ENCODE measurements around the gene MYD88. TPM values are rescaled to one million over a fixed set of nuclear protein-coding genes. Genes with fewer than 3 reads are reported as not detected.

The MYD88 gene
- 12.8 and 13.1 TPM in 2 replicates for total RNA-seq

GRCh38 chr3:38138349-38139190 lies at the start of gene MYD88:
Gene MYD88 (plus strand): TSS chr3:38138661. CDS start chr3:38138701, 40 bp downstream.

GRCh38 chr3:38136777-38137614 lies 1.5 kb upstream of the MYD88 start, which contains the start of gene ACAA1:
Gene ACAA1 (minus strand): TSS chr3:38137127. CDS start chr3:38137035, 92 bp downstream.

GRCh38 chr3:38164952-38165721 lies 26.7 kb downstream of the MYD88 start, which contains the start of gene OXSR1:
Gene OXSR1 (plus strand): TSS chr3:38165537. CDS start chr3:38165877, 340 bp downstream.

Small RNAs within 50 kb of the gene (small RNA-seq; reads per million reads assigned to genes)
- gene RF00019, result not detected

Other genes starting within 250 kb of the MYD88 start
- 5.3 and 6.9 TPM in 2 replicates for gene VILL, start 147.9 kb upstream of the MYD88 start, total RNA-seq
- 18.0 and 22.3 TPM in 2 replicates for gene PLCD1, start 109.0 kb upstream of the MYD88 start, total RNA-seq
- 0.14 TPM in 1 of 2 replicates, not detected in the other for gene DLEC1, start 99.5 kb upstream of the MYD88 start, total RNA-seq
- 24.6 and 26.1 TPM in 2 replicates for gene ACAA1, start 1.5 kb upstream of the MYD88 start, total RNA-seq
- 56.5 and 60.2 TPM in 2 replicates for gene OXSR1, start 26.9 kb downstream of the MYD88 start, total RNA-seq
- gene SLC22A13, start 127.2 kb downstream of the MYD88 start, total RNA-seq, result 0.22 and 0.27 TPM in 2 replicates
- 0.13 TPM in 1 of 2 replicates, not detected in the other for gene SLC22A14, start 143.6 kb downstream of the MYD88 start, total RNA-seq
- 4.0 and 6.4 TPM in 2 replicates for gene XYLB, start 208.1 kb downstream of the MYD88 start, total RNA-seq

Measured in thoracic aorta endothelial cell (primary cell).